Limb (tissue), 2 donors: ENCODE measurements around the gene FOCAD.
"Not testable (repeated sequence)": the region's sequence is repeated elsewhere in the genome, so short reads cannot be mapped to it uniquely, and the experiment has no call there.

Experiments
- DNase-seq, 2 donors: peaks; one replicate each; pipeline ENCODE4 v3.0.0-alpha.2; 2016; ENCODE audit errors: extremely low spot score in 2 of 2

FOCAD gene

DNA sequence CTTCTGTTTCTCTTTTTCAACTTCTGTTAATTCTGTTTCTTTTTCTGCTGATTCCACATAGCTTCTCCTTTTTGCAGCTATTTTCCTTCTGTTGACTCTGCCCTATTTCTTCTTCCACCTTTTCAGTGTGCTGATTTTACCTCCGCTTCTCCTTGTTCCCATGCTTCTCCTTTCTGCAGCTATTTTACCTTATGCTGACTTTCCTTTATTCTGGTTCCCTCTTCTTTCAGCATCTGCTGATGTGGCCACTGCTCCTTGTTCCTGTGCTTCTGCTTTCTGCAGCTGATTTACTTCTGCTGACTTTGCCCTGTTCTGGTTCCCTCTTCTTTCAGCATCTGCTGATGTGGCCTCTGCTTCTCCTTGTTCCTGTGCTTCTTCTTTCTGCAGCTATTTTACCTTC, 288.6 kb downstream of the FOCAD start:
- no peak for DNase-seq

DNA sequence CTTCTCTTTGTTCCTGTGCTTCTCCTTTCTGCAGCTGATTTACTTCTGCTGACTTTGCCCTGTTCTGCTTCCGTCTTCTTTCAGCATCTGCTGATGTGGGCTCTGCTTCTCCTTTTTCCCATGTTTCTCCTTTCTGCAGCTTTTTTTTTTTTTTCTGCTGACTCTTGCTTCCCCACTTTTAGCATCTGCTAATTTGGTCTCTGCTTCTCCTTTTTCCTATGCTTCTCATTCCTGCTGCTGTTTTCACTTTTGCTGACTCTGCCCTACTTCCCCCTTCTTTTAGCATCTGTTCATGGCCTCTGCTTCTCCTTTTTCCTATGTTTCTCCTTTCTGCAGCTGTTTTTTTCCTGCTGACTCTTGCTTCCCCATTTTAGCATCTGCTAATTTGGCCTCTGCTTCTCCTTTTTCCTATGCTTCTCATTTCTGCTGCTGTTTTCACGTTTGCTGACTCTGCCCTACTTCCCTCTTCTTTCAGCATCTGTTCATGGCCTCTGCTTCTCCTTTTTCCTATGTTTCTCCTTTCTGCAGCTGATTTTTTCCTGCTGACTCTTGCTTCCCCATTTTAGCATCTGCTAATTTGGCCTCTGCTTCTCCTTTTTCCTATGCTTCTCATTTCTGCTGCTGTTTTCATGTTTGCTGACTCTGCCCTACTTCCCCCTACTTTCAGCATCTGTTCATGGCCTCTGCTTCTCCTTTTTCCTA, 289.3 kb downstream of the FOCAD start:
- DNase-seq: not testable (repeated sequence)

DNA sequence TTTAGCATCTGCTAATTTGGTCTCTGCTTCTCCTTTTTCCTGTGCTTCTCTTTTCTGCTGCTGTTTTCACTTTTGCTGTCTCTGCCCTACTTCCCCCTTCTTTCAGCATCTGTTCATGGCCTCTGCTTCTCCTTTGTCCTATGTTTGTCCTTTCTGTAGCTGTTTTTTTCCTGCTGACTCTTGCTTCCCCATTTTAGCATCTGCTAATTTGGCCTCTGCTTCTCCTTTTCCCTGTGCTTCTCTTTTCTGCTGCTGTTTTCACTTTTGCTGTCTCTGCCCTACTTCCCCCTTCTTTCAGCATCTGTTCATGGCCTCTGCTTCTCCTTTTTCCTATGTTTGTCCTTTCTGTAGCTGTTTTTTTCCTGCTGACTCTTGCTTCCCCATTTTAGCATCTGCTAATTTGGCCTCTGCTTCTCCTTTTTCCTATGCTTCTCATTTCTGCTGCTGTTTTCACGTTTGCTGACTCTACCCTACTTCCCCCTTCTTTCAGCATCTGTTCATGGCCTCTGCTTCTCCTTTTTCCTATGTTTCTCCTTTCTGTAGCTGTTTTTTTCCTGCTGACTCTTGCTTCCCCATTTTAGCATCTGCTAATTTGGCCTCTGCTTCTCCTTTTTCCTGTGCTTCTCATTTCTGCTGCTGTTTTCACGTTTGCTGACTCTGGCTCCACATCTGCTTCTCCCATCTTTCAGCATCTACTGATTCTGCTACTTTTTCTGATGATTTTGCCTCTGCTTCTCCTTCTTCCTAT, 290.3 kb downstream of the FOCAD start:
- DNase-seq: not testable (repeated sequence)

DNA sequence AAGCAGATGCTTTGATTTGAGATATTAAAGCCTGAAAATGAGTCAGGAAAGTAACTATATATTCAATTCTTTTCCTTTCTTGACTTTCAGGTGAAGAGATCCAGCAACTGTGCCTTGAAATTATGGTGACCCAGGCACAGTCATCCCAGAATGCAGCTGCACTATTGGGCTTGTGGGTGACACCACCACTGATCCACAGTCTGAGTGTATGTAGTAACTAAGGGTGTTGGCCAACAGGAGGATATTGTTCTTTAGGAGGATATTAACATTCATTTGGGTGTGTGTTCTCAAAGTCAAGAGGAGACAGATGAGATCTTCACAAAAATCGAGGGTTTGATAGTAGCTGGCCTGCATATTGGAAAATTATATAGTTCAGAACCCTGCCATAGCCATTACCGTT, 294.2 kb downstream of the FOCAD start:
- DNase-seq: no peak

DNA sequence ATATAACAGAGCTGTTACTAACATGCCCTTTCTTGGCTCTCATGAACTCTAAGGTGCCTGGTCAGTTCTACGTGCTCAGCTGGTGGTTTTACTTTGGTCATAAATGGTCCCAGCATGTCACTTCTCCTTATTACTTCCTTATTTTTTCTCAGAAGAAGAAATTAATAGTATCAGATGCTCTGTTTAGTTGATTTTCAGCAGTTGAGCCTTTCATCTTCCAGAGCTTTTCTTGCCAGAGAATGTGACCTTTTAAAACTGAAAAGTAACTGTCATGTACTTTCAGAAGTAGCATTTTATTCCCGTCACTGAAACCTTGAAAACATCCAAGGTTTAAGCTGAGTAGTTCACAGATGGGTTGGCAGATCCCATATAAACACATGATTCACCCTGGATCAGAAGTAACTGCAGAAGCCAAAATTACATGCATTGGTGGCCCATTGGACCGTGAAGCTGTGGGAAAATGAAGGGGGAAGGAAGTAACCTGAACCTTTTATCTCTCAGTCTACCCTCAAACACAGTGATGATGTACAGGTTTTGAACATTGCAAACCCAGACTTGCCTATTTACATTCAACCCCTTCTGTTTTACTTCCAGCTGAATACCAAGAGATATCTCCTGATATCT, 296.9 kb downstream of the FOCAD start:
- DNase-seq: no peak

DNA sequence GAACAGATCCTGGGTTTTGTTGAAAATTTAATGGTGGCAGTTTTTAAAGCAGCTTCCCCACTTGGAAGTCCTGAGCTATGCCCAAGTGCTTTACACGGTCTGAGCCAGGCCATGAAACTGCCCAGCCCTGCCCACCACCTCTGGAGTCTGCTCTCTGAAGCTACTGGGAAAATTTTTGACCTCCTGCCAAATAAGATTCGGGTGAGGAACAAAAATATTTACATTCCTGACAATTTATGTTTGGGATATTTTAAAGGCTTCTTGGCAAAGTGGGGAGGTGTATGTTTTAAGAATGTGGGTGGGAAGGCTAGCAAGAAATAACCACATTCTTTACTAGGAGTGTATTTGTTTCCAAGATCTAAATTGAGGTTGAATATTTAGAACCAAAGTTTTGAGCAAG, 297.4 kb downstream of the FOCAD start:
- DNase-seq: peak in 1 of 2 donors; percentile 51

DNA sequence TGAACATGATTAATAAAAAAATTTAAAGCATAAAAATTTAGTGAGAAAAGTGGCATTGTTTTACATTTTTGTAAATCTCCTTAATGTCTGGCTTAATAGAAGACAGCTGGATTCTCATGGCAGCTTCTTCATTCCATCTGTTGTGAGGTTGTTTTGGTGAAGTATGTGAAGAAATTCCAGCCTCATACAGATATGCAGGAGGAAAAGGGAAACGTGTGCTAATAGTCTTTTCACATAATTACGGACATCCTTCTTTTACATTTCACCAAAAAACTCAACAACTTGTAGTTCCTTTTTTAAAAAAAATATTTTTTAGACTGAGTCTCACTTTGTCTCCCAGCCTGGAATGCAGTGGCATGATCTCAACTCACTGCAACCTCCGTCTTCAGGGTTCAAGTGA, 300.4 kb downstream of the FOCAD start:
- DNase-seq: no peak

DNA sequence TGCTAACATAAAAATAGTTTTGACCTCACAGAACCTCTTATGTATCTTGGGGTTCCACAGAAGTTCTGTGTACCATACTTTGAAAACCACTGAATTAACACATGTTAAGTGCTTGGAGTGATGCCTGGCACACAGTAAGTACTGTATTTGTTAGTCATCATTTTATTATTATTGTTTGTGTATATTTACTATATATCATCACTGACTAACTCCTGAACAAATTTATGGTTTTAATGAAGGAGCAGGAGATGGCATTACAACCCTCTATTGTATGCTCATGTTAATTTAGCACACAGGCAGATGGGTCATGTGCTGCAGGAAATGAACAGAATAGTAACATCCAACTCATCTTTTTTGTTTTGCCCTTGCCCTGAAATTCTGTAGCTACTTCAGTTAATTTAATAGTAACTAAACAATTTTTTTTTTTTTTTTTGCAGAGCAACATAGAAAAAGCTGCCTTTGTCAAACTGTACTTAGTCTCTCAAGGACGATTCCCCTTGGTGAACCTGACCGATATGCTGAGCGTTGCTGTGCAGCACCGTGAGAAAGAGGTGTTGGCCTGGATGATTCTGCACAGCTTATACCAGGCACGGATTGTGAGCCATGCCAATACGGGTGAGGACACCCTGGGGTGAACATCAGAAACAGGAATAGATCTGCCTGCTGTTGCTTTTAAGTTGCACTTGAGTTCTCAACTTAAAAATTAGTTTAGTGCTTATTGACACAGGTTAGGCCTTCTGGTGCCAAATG, 302.0 kb downstream of the FOCAD start:
- no peak for DNase-seq

DNA sequence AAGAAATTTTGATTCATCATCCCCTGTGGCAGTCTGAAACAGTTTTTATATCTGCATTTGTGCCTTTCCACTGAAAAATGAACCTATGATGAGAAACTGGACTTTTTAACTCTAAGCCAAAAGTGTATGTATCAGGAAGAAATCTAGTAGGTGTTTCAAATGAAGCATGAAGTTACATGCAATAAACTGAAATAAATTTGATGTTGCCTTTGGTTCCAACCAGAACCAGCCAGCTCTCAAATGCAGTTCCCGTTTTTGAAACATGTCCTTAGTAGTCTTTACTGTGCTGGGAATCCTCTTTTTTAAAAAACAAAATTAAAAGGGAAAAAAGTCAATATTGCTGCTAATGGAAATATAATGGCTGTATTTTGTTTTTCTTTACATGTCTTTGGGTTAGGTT, 303.5 kb downstream of the FOCAD start:
- DNase-seq: no peak

DNA sequence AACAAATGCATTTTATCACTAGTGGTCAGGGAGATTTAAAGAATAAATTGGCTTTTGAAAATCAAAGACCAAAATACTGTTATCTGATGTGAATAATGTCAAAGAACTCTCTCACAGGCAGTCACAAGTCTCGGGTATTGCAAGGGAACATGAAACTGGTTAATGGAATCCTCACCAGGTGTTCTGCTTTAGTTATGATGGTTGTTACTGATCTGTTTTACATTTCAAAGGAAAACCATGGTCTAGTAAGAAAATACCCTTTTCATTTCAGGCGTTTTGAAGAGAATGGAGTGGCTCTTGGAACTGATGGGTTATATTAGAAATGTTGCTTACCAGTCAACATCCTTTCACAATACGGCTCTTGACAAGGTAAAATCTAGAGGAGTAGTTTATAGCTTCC, 304.0 kb downstream of the FOCAD start:
- DNase-seq: no peak

DNA sequence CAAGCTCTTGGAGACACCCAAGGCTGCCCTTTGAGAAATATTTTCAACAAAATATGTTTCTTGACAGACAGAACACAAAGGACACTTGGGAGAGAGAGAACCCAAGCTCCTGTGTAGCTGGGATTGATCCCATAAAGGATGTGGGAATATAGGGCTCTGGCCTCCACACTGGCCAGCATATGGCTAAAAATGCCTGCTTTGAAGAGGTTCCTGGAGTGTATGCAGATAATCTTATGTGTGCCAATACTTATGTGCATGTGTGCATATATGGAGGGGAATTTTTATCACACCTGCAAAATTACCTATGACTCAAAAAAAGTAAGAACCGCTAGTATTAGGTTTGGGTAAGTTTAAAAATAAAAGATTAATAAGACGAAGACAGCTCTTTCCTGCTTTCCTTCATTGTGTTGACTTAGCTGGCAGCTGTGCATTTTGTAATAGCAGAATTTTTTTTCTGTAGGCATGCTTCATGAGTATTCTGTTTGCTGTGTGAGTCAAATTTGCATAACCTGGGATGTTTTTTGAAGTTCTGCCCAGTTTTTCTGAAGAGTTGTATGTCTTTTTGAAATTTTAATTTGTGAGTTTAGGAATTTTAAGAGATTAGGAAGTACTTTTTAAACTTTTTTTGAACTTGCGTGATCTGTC, 304.7 kb downstream of the FOCAD start:
- no peak for DNase-seq

DNA sequence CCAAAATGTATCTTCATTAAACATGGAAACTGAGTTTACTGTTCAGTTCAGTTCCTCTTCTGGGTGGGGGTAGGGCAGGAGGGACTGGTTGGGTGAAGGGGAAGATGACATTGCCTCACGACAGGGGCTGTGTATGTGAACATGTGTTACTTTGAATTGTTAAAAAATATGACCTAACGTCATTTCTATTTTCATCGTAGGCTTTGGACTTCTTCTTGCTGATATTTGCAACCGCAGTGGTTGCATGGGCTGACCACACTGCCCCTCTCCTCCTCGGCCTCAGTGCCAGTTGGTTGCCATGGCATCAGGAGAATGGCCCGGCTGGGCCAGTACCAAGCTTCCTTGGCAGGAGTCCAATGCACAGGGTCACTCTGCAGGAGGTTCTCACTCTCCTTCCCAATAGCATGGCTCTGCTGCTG, 305.9 kb downstream of the FOCAD start:
- DNase-seq: no peak

DNA sequence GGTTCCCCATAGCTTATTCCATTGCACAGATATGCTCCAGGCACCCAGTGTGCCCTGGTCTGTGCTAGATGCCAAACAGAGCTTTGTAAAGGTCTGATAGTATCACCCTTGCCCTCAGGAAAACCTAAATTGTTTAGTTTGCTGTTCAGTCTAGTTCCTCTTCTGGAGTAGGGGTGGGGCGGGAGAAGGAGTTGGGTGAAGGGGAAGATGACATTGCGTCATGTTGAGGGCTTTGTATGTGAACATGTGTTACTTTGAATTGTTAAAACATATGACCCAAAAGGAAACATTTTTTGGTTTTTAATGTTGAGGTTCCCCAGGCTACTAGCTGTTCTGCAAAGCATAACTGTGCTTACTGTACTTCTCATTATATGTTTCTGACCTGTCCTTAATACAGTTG, 306.8 kb downstream of the FOCAD start:
- DNase-seq: no peak

DNA sequence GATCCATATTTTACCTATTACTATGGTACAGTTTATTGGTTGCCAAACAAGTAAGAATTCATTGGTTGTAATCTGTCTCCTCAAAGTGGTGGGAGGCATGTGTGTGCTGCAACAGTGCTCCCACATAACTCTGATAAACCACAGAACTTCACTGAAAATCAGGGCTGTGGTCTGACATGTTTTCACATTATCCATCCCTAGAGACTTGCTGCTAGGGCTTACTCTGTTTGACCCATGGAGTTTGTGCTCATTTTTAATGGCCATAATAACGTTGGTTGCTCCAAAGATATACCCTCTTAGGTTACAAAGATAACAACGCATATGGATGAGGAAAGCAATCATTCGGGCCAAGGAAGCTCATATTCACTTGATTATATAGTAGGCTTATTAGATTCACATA, 310.4 kb downstream of the FOCAD start:
- no peak for DNase-seq

DNA sequence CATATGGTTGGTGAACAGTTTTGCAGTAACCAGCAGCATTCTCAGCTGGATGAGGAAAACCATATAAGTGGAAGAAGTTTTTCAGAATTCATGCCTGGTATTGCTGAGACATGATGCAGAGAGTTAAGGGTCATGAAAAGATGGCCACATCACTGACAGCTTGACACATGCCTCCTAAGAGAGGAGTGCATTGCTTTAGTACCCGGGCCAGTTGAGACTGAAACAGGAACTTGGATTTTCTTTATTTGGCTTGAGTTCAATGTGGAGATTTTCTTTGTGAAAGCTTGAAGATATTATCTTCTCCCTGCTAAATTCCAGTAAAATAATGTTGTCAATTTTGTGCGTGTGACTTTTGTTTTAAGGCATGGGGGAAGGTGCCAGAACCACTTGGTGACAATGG, 311.6 kb downstream of the FOCAD start:
- no peak for DNase-seq

DNA sequence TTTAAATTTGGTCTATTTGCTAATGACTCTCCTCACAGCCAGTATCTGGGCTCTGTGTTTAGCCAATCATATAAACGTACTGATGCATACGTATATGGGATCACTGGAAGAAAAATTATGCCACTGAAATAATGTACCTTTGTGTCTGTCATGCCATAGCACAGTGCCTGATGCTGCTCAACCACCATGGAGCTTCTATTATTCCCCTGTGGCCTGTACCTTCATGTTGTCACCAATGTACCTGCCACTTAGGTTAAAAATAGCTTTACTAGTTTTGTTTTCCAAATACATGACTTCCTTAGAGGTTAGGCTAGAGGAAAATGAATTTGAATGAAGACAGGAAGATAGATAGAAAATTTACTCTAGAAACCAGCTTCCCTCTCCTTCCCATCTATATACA, 312.8 kb downstream of the FOCAD start:
- no peak for DNase-seq

DNA sequence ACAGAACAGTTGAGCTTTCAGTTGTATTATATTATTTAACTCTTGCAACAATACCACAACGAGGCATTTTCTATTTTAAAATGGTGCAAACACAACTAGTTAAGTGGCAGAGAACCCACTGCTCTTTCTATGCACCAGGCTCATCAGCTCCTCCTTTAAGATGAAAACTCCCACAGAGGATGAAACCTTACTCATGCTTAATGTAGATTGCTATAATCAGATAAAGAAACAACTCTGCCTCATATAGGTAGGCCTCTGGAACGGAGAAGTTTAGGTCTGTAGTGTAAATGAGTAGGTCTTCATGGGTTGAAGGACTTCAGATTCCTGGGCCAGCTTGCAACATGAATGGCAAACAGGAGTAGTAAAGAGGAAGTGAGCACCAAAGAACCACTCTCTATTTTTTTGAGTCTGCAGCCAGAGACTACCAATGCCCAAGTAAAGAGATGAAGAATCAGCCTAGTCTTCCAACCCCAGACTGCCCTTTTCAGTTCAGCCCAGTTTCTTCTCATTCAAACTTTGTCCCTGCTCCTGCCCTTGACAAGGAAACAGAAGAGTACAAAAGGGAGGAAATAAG, 313.5 kb downstream of the FOCAD start:
- no peak for DNase-seq

DNA sequence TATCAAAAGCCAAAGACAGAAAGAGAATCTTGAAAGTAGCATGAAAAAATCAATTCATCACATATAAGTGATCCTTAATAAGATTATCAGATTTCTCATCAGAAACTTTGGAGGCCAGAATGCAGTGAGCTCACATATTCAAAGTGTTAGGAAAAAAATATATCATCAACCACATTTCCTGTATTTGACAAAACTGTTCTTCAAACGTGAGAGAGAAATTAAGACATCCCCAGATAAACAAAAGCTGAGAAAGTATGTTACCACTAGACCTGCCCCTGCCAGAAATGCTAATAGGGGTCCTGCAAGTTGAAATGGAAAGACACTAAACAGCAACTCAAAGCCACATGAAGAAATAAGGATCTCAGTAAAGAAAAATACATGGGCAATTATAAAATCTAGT, 317.5 kb downstream of the FOCAD start:
- DNase-seq: no peak

DNA sequence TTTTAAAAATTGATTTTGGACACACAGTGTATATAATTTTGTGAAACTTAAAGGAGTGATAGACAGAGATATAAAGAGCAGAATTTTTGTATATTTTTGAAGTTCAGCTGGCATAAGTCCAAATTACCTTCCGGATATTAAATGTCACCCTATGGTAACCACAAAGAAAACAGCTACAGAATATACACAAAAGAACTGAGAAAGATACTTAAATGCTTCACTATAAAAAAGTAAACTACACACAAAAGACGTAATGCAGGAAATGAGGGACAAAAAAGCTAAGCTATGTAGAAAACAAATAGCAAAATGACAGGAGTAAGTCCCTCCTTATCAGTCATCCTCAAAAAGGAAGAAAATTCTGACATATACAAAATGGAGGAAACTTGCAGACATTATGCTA, 318.0 kb downstream of the FOCAD start:
- no peak for DNase-seq

DNA sequence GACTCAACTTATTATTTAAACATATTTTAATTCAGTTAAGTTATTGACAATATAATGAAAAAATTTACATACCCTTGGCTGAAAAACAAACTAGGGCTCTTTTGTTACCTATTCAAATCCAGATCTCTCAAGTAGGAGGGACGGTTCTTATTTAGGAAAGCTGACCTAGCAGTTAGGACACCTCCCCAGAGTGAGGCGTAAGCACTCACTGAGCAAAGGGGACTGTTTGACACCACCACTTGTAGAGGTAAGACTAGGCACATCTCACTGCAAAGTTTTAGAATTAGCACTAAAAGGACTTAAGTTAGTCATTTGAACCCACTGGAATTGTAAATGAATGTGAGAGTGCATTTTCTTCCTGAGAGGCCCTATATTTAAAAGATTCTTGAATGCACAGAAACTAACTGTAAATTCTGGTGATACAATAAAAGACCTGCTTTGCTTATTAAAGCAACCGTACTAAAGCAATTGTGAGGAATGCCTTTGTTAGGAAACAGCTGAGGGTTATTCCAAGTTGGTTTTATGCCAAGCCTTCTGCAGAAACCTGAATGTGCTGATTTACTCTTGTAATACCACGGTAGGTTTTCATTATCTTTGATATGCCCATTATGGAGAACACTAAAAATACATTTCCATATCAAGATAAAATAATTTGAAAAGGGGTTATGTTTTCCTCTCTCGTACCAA, 331.2 kb downstream of the FOCAD start:
- DNase-seq: no peak

DNA sequence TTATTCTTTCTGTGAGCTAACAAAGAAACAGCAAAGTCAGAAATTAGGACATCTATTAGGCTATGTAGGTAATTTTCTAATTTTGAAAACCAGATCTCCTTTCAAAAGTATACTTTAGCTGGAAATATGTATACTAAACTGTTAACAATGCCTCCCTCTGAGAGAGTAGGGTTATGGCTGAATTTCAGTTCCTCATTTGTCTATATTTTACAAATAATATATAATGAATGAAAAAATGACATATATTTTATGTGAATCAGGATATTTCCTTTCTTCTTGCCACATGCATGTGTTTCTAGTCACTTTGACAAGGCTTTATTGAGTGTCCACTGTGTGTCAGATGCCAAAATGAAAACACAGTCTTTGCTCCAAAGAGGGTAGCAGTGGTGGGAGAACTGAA, 331.9 kb downstream of the FOCAD start:
- DNase-seq: no peak
